NCI-H526 treated with DMSO at 0.1 percent for 48 hours (cell line): ENCODE measurements around the gene HK1.
"Not testable (repeated sequence)": the region's sequence is repeated elsewhere in the genome, so short reads cannot be mapped to it uniquely, and the experiment has no call there.

Experiments
- DNase-seq: peaks from one replicate; lab custom pipeline; 2025; lab: John Stamatoyannopoulos, UW

The HK1 gene

DNA sequence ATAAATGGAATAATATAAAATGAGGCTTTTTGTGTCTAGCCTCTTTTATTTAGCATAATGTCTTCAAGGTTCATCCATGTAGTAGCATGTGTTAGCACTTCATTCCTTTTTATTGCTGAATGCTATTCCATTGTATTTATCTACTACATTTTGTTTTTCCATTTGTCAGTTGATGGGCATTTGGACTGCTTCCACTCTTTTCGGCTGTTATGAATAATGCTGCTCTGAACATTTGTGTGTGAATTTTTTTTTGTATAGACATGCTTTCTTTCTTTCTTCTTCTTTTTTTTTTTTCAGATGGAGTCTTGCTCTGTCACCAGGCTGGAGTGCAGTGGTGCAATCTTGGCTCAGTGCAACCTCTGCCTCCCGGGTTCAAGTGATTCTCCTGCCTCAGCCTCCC, 50.6 kb downstream of the HK1 start:
- not testable (repeated sequence) for DNase-seq

DNA sequence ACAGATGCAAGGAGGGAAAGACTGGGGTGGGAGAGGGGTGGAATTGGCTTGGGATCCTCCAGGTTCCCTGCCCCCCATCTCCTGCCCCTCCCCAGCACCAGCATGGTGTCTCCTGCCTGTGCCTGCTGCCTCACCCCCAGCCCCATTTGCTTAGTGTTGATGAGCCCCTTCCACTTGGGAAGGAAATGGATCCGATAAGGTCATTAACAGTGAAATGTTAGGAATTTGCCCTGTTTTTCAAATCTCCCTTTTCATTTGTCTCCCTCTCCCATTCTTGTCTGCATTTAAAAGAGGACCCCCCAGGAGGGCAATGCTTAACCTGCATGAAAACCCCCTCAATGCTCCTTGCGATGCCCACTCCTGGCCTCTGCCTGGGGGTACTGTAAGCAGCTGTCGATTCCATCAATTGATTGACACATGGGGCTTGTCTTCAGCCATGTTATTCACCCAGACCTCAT, 51.5 kb downstream of the HK1 start:
- no peak for DNase-seq

DNA sequence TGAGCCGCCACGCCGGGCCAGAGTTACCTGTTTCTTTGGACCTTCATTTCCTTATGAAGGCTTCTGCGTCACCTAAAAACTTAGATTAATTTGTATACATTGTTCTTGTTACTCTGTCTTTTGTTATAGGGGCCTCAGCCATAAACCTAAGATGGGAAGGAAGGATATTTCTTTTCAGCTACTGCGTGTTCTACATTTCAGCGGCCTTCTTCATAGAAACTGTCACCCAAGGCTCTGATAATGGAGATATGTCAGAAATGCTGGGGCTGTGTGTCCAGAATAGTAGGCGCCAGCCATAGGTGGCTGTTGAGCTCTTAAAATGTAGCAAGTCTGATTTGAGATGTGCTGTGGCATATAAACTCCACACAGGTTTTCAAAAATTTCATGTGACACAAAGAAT, 52.9 kb downstream of the HK1 start:
- no peak for DNase-seq

DNA sequence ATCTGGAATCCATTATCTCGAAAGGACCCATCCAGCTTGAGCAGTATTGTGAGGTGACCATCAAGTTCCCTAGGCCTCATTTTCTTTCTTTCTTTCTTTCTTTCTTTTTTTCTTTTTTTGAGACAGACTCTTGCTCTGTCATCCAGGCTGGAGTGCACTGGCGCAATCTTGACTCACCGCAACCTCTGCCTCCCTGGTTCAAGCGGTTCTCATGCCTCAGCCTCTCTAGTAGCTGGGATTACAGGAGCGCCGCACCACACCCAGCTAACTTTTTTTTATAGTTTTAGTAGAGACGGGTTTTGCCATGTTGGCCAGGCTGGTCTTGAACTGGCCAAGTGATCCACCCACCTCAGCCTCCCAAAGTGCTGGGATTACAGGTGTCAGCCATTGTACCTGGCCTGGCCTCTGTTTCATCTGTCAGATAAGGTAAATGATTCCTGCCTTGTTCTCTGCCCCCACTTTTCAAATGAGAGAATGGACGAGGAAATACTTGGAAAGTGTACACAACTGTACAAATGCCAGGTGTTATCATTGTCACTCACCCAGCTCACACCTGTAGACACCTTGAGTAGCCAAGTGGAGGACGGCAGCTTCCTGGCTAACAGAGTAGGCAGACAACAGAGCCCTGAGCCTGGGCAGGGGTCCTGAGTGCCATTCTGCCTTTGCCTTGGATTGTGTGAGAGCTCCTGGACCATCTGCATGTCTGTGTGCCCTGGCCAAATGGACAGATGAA, 54.1 kb downstream of the HK1 start:
- no peak for DNase-seq

DNA sequence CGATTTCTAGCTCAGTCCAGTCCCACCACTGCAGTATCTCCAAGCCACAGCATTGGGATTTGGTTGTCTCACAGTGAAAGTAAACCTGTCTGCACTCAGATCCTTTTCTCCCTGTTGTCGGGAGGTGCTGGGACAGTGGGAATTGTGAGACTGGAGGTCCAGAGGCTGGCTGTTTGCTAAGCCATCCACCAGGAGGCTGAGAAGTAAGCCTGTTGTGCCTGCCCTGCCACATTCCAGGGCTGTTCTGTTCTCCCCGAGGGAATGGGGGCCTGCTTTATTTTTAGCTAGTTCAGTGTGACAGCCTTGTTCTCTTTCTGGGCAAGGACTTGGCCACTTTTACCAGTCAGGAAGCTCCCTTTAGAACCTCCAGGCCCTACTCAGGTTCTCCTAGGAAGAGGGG, 54.9 kb downstream of the HK1 start:
- DNase-seq, result no peak

DNA sequence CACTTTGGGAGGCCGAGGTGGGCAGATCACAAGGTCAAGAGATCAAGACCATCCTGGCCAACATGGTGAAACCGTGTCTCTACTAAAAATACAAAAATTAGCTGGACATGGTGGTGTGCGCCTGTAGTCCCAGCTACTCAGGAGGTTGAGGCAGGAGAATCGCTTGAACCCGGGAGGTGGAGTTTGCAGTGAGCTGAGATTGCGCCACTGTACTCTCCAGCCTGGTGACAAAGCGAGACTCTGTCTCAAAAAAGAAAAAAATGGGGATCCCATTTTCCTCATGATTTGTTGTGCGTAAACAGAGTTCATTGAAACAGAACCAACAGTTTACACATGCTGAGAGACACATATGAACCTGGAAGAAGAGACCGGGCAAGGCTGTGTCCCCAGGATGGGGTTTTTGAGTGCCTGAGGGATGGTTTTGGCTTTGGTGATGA, 55.6 kb downstream of the HK1 start:
- DNase-seq, result not testable (repeated sequence)

DNA sequence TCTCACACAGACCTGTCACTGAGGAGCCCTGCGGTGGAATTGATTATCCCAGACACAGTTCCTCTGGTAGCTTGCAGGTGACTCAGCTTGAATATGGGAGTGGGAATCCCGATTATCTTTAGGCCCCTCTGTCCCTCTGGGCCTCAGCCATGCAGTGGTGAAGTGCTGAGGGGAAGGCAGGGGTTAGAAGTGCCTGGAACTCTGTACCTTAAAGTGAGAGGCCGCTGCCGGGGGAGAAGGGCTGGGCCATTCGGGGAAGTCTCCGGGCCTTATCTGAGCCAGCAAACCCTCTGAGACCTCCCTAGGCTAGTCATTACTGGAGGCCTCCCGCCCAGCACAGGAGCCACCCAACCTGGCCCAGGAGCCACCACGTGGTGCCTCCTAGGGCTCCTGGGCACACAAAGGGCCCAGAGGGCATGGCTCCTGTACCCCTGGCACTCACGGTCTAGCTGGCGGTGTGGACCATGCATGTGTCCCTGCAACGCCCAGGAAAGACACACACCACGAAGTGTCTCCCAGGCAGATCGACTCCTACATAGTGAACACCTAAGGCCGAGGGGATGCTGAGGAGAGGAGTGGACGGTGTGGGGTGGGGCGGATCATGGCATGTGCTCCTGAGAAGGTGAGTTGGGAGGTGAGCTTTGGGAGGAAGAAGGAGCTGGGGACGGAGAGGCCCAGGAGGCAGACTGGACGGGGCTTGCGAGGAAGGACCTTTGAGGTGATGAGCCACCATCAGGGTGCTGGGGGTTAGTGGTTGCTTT, 56.2 kb downstream of the HK1 start:
- DNase-seq, result no peak

DNA sequence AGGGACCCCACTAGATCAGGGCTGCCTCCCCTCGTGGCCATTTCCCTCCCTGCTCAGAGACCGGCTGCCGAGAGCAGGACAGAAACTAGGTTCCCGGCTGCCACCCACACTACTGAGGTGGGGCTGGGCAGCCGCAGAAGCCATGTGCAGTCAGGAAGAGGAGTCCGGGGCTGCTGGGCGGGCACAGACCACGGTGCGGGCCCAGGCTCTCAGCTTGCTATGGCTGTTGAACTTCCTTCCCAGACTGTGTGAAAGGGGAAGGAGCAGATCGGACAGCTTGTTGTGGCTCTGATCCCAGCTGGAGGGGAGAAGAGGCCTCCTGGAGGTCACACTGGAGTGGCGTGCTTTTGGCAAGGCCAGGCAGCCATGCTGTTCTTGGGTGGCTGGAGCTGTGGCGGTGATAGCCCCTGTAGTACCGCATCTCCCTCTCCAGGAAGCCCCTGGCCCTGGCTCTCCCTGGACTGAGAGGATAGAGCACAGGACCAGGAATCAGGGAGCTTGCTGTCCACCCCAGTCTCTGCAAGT, 56.8 kb downstream of the HK1 start:
- DNase-seq, result no peak

DNA sequence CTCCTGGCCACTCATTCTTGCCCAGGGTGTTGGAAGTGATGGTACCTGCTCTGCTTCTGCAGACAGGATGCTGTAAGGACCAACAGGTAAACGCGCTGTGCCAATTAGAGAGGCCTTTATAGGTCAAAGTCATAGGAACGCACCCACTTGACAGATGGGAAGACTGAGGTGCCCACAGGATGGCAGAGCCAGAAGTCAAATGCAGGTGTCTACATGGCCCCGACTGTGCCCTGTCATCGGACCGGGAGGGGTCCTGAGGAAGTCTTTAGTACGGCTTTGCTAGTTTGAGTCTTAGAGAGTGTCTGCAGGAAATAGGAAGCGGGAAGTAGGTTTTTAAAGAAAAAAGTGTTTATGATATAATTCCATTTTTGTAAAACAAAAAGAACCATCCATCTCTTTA, 57.3 kb downstream of the HK1 start:
- no peak for DNase-seq

DNA sequence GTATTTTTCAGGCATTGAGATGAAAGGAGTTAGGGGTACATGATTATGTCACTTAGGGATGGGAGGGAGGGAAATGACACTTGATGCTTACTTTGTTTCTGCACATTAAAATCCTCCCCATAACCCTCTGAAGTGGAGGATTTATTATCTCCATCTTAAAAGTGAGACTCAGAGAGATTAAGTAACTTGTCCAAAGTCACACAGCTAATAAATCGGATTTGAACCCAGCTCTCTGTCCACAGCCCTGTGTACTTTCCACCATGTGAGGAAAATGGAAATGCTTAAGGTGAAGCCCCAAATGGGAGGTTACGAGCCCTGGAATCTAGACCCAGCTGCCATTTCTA, 58.6 kb downstream of the HK1 start:
- no peak for DNase-seq

DNA sequence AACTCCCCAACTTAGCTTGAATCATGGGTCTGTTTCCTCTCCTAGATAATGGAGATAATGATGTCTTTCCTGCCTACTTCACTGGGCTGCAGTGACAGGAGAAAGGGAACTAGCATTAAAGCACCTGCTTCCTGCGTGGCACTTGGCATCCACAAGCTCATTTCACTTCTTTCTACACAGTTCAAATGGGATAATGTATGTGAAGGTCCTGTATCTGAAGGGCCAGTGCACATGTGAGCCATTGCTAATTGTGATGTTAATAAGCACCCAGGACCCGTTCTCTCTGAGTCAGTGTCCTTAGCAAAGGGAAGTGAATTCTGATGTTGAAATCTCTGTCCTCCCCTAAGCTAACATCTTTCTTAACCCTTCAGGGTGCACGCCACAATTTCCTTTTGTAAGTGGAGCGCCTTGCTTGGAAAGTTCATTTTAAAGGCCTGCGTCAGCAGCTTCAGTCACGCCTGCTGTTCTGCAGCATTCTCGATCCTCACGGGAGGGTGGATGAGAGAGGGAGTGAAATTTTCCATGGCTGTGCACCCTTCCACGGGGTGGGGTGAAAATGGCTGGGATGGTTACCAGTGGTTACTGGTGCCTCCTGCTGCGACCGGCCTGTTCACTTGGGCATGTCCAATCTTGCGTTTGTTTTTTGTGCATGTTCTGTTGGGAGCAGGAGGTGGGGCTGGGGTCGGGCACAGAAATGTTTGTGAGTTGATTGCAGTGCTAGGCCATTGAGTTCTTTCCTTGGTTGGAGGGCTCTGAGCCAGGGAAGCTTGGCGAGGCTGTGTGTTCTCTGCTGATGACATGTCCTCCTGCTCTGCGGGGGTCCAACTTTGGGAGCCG, 59.2 kb downstream of the HK1 start:
- DNase-seq, result peak; percentile 41

DNA sequence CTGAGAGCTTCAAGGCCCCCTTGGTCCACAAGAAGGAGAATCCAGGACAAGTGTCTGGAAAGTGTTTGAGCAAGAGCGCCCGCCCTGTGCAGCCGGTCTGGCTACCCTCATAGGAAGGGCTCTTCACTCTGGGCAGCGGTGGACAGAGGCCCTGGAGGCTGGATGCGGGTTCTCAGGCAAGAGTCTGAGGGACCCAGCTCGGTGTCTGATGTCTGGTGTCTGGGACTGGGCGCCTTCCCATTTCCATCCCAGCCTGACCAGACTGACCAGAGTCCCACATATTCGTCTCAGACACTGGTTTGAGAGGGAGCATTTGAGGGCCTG, 59.8 kb downstream of the HK1 start:
- no peak for DNase-seq

DNA sequence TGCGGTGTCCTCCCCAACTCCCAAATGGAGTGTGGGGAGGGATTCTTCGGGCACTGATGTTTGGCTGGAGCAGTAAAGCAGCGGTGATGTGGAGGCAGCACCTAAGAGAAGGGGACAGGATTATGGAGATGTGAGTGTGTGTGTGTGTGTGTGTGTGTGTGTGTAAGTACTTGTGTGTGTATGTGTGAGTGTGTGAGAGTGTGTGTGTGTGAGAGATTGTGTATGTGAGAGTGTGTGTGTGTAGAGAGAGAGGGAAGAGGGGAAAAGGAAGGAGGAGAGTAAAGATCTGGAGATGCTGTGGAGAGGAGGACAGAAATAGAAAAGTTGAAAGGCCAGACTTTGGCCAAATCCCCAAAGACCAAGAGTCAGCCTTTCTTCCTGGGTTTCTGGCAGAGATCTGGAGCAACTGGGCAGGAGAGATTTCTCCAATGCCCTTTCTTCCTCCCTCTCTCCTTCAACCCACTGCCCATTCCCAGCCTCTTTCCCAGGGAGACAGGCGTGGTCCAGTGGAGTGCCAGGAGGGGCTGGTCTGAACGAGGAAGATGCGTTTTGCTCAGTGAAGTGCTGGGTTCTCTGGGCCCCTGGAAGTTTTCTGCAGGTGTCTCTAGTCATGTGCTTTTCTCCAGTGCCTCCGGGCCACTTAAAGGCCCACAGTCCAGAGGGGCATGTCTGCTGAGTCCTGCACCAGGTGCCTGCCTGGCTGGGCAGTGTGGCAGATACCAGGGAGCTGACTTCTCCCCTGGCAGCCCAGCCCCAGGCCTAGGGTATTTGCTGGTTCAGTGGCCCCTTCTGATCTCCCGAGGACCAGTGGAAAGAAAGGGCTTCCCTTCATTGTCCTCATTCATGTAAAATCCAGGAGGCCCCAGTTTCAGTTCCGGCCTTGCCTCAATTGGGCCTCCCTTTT, 60.5 kb downstream of the HK1 start:
- DNase-seq, result no peak

DNA sequence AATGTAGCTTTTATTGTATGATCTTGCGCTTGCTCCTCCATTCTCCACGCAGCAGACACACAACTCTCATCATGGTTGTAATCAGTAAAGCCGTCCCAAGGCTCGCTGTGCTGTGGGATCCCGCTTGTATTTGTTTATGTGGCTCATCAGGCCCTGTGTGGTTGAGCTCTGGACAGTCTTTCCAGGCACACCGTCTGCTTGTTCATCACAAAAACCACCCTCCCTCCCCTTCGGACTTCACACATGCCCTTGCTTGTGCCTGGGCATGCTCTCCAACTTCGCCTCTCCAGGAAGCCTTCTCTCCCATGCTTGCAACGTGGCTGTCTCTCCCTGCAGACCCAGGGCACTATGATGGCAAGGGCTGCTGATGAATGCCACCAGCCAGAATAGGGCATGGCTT, 62.4 kb downstream of the HK1 start:
- no peak for DNase-seq

DNA sequence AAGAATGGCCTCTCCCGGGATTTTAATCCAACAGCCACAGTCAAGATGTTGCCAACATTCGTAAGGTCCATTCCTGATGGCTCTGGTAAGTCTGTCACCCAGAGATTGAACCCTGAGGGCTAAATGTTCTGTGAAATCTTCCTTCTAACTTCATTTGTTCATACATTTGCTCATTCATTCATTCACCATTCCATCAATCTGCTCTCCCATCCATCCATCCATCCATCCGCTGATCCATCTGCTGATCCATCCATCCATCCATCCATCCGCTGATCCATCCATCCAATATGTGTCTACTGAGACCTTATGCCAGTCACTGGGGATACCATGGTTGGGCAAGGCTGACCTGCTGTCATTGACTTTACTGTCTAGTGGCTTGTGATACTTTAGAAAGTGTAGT, 65.6 kb downstream of the HK1 start:
- no peak for DNase-seq

DNA sequence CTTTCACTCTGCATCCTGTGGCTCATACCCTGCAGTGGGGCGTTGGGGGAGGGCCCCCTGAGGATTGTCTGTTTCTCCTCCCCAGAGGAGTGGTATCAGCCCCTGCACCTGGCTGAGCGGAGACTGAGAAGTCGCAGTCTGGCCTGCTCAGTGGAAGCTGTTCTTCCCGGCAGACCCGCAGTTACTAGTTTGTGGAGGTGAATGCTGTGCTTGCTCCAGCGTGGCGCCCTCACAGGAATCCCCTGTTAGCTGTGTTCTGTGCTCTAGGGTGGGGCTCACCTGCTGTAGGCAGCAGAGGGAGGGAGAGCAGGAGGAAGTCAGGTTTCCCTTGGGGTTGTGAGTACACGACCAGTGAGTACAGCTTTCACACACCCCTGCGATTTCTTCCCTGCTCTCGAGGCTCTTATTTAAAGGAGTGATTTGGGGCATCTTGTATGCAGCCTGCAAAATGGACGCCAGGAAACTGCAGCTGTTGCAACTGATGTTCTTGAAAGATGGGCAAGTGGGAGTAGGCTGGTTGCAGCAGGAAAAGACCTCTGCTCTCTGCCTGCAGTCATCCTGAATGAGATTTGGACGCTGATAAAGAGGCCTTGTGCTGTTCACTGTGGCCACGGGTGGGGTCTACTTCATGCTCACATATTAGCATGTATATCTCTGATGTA, 66.4 kb downstream of the HK1 start:
- peak; percentile 10 for DNase-seq

DNA sequence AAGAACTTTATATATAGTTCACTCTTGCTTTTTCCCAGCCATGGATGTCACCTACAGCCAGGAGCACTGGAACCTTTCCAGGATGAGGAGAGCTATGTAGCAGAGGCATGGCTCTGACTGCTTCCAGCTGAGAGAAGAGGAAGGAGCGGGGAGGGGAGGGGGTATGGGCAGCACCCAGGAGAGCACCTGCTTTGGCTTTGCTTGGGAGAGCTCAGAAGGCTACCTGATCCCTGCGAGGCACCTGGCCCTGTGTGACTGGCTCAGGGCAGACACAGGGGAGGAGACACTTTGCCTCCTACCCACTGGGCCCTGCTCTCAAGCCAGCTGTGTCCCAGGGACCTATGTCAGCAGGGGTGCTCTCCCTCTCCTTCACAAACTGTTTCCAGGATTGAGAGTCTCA, 67.1 kb downstream of the HK1 start:
- peak; percentile 44 for DNase-seq

DNA sequence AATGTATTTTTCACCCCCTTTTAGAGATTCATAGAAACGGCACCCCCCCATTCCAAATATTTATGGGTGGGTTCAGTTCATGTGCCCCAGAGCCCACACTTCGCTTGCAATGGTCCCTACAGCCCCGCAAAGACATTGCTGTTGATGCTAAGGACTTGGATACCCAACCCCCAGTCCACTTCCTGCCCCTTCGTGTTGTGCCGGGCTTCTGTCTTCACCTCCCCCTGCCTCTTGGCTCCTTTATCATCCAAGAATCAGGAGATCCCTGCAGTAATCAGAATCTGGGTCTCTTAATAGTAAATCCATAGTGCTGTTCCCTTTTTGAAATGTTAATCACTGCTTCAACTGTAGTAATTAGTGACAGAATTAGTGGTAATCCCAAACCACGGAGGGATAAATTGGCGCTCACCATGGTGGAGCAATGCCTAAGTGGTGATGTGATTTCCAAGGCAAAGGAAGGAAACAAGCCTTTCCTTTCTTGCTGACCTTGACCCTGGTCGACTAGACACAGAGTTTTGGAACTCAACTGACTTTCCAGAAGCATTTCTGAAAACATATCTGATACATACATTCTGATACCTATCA, 67.7 kb downstream of the HK1 start:
- DNase-seq, result no peak

DNA sequence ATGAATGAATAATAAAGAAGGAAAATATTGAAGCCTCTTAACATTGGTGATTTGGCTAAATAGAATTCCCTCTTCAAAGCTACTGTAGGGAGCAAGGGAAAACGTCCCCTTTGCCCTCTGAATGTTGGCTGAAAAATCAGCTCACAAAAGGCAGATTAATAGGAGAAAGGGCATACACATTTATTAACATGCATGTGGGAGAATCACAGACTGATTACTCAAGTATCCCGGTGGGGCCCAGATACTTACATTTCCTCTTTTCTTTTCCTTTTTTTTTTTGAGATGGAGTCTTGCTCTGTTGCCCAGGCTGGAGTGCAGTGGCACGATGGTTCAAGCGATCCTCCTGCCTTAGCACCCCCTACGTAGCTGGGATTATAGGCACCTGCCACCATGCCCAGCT, 68.5 kb downstream of the HK1 start:
- no peak for DNase-seq

DNA sequence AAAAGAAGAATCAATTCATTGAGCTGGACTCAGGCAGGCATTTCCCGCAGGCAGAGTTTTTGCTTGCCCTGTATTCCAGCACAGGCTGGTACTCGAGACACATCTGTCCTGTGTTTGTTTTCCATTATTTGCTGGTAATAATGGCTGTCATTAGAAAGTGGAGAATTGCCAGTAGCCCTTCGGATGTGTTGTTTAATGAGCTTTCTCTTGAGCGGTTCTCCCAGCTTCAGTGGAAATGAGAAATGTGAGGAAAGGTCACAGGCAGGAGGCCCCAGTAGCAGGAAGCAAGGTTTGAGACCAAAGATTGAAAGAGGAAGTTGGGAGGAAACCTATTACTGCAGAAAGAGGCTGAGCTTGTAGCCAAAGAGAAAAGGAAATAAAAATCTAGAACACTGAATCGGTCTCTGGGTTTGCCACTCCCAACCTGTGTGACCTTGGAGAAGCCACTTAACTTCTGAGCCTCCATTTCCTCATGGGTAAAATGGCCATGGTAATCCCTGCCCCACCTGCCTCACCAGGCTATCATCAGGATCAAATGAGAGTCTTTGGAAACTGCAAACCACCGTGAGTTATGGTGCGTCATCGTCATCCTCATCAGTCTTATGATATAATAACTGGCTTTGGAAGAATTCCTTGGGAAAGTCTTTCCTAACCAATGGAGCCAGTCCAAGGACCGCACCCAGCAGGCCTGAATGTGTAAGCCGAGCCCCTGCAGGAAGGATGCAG, 70.7 kb downstream of the HK1 start:
- no peak for DNase-seq
